Urinary bladder (tissue), 4 donors: ENCODE measurements around the gene KCP. TPM values are rescaled to one million over a fixed set of nuclear protein-coding genes. Genes with fewer than 3 reads are reported as not detected.
"Not testable (repeated sequence)": the region's sequence is repeated elsewhere in the genome, so short reads cannot be mapped to it uniquely, and the experiment has no call there.

Experiments used
- DNase-seq: peaks from one replicate; pipeline ENCODE4 v3.0.0-alpha.2; 2015; ENCODE audit errors: extremely low spot score
- H3K27ac ChIP-seq: one replicate; pipeline ENCODE4 v1.5.1; 2013; ENCODE audit warnings: low read depth, mild to moderate bottlenecking, moderate library complexity
- H3K36me3 ChIP-seq: one replicate; pipeline ENCODE4 v1.6.1; 2013; ENCODE audit warnings: mild to moderate bottlenecking, moderate library complexity; ENCODE audit not compliant: insufficient read depth
- H3K4me1 ChIP-seq: one replicate; pipeline ENCODE4 v1.6.1; 2013; ENCODE audit warnings: mild to moderate bottlenecking, moderate library complexity; ENCODE audit not compliant: insufficient read depth
- H3K4me3 ChIP-seq: one replicate; pipeline ENCODE4 v1.5.1; 2013; ENCODE audit warnings: low read depth, low read length
- WGBS: extraction: QIAGEN DNeasy Blood & Tissue Kit; methylation state at CpG from one replicate; pipeline ENCODE4 v1.1.7; 2013; 5-methylcytosine and 5-hydroxymethylcytosine counted together
- polyA plus RNA-seq: library from polyadenylated mRNA; stranded (reverse); fragments of 200-250 nt; gene quantifications from one replicate; pipeline ENCODE4 v1.2.3, GENCODE V29; 2013
- total RNA-seq: library from RNA; depleted of rRNA; stranded (reverse); fragments of >200 nt; gene quantifications from one replicate; pipeline ENCODE4 v1.2.3, GENCODE V29; 2014
- donor health status: healthy with polysubstance abuse.
- donor health status: healthy.

KCP gene
- total and polyA plus RNA-seq, 2 donors, result 0.42 to 1.4 TPM

DNA sequence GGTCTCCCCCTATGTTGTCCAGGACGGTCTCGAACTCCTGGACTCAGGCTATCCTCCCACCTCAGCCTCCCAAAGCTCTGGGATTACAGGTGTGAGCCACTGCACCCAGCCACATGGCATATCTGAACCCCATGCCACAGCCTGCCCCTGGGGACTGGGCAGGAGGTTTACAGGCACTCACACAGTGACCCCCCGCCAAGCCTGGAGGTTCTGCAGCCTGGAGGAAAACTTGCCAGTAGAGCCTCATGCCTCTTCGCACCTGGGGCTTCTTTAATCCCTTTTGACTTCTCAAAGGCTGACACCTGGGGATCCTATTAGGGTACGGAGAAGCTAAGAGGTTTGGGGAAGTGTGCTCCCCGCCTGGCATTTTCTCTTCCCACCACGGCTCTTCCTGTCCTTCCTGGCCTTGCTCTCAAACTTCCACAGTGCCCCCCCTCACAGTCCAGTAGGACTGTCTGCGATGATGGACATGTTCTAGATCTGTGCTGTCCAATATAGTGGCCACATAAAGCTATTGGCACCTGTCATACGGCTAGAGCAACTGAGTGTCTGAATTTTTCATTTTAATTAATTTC, 11.4 kb upstream of the KCP start:
- H3K27ac ChIP-seq, result no peak overlapping the region
- no peak for DNase-seq
- 80% methylated on average over 9 of the region's 9 CpGs for WGBS
- no peaks in the 10 kb centered on the region for H3K4me1 ChIP-seq
- no peaks in the 10 kb centered on the region for H3K36me3 ChIP-seq
- H3K4me3 ChIP-seq, result no peak overlapping the region

DNA sequence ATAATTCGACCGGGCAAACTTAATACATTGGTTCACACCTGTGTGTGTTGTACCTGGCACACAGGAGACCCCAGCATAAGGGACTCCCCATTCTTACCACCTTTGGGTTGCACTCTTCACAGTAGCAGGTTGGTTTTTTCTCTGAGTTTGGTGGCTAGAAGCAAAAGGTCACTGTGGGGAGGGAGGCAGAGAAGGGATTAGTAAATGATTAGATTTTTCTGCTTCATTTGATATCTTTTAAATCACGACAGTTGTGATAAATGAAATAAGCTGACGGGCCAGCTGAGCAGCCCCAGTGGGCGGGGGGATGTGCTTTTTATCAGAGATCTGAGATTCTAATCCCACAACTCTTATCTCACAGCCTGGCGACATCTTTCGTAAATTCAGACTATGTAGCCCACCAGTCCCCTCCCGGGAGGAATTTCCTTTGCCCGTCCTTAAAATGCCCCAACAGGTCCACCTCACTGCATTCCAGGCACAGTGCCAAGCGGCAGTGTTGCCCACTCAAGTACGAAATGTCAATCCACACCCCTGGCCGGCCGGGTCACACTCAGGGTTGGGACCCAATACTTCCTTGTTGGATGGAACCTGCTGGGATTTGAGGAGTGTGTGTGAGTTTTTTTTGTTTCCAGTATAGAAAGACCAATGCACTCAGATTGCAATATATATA, 10.5 kb upstream of the KCP start:
- Histone ChIP-seq H3K4me3 (no peak overlapping the region), H3K36me3 (no peaks in the 10 kb centered on the region), H3K4me1 (no peaks in the 10 kb centered on the region), H3K27ac (no peak overlapping the region)
- 40% methylated on average over 13 of the region's 13 CpGs for WGBS
- DNase-seq, result no peak

DNA sequence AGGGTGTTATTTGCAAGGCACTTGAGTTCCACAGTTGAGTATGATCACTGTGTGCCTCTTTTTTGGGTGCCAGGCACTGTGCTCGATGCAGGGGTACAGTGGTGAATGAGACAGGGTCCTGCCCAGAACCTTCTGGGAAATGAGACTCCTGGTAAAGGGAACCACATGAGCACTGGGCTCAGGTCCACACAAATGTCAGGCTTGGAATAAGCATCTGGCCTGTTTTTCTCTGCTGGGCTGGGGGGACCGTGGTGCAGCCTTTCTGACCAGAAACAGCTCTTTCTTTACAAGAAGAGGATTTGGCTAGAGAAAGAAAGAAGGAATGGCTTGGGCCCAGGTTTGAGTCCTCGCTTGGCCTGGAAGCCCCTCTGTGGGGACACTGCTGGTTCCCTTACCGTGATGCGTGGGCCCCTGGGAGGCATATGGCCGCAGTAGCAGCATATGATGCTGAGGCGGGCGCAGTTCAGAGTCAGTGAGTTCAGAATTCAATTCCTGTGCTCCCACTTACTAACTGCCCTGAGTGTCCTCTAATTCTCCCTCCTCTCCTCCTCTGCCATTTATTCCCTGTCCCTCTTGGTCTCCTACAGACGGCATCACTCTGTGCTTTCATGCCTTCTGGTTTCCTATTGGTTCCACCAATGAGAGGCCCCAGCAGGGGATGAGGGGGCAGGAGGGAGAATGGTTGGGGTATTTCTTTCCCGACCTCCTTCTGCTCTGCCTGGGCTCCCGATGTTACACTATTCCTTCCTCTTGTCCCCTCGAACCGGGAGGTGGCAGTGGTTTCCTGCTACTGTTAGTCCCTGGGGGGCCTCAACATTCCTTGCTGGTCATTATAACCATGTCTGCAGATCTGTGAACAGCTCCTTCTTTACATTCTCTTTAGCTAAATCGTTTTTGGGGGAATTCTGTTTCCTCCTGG, 9.6 kb upstream of the KCP start:
- no peaks in the 10 kb centered on the region for H3K4me1 ChIP-seq
- no peak overlapping the region for H3K4me3 ChIP-seq
- DNase-seq, result no peak
- no peaks in the 10 kb centered on the region for H3K36me3 ChIP-seq
- WGBS, result 46% methylated on average over 14 of the region's 14 CpGs
- no peak overlapping the region for H3K27ac ChIP-seq

DNA sequence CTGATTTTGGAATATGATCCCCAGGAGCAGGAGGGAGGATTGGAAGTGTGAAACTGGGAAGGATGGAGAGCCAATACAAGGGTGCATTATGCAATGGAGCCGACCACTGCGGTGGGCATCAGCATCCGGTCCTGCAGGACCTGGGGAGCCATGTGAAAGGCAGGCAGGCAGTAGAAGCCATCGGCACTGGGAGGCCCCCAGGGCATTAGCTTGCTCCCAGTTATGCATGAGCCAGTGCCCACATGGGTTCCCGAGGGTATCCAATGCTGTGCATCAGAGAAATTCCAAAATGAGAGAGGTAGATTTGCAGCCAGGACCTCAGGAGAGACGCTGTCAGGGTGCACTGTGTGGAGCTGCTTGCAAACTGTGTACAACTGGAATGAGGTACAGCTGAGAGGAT, 8.7 kb upstream of the KCP start:
- WGBS, result 81% methylated on average over 6 of the region's 6 CpGs
- H3K4me3 ChIP-seq, result no peak overlapping the region
- no peaks in the 10 kb centered on the region for H3K36me3 ChIP-seq
- H3K27ac ChIP-seq, result no peak overlapping the region
- H3K4me1 ChIP-seq, result no peaks in the 10 kb centered on the region
- DNase-seq, result no peak

DNA sequence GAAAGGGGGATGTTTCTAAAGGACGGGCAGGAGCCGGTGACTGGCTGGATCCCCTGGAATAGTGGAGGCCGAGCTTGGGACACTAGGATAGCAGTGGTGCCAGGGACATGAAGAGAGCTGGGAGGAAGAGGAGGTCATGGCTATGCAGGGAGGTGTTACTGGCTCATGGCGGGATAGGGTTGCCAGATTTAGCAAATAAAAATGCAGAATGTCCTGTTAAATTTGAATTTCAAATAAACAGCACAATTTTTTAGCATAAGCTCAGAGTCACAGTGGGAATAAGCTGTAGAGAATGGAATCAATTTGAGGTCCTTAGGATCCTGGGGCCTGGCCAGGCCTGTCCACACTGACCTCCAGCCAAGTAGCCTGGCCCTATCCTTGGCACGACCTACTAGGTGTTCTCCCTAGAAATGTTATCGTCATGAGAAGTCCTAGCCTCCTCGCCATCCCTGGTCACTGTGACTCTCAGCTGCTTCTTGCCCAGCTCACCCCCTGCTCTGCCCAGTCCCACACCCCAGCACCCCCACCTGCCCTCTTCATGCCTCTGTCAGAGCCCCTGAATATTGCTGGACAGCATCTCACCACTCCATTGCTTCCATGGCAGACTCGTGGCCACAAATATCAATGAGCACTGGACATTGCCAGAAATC, 7.6 kb upstream of the KCP start:
- no peaks in the 10 kb centered on the region for H3K36me3 ChIP-seq
- no peak for DNase-seq
- H3K4me3 ChIP-seq, result no peak overlapping the region
- H3K27ac ChIP-seq, result no peak overlapping the region
- H3K4me1 ChIP-seq, result no peaks in the 10 kb centered on the region
- 77% methylated on average over 8 of the region's 8 CpGs for WGBS

DNA sequence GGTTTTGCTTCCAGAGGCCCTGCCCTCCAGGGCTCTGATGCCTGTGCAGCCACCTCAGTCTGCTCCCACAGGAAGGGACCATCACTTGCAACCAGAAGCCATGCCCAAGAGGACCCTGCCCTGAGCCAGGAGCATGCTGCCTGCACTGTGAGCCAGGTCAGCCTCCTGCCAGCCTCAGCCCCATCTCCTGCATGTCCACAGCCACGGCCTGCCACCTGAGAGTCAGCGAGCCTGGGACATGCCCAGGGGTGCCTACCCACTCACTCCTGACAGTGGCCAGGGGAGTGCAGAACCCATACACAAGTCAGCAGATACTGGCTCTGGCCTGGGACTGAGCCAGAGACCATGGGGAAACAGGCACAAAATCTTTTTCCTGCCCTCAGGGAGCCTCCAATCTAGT, 6.6 kb upstream of the KCP start:
- no peaks in the 10 kb centered on the region for H3K36me3 ChIP-seq
- no peak overlapping the region for H3K4me3 ChIP-seq
- 90% methylated on average over 2 of the region's 2 CpGs for WGBS
- no peaks in the 10 kb centered on the region for H3K4me1 ChIP-seq
- no peak overlapping the region for H3K27ac ChIP-seq
- DNase-seq, result no peak

DNA sequence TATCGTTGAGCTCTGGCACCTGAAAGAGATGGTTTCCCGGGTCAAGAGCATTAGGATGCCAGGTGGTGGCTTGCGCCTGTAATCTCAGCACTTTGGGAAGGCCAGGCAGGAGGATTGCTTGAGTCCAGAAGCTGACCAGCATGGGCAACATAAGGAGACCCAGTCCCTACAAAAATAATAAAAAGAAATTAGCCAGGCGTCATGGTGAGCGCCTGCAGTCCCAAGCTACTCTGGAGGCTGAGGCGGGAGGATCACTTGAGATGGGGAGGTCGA, 6.1 kb upstream of the KCP start:
- DNase-seq, result no peak
- Histone ChIP-seq H3K36me3 (no peaks in the 10 kb centered on the region), H3K4me1 (no peaks in the 10 kb centered on the region), H3K27ac (no peak overlapping the region), H3K4me3 (no peak overlapping the region)
- WGBS, result 91% methylated on average over 7 of the region's 7 CpGs

DNA sequence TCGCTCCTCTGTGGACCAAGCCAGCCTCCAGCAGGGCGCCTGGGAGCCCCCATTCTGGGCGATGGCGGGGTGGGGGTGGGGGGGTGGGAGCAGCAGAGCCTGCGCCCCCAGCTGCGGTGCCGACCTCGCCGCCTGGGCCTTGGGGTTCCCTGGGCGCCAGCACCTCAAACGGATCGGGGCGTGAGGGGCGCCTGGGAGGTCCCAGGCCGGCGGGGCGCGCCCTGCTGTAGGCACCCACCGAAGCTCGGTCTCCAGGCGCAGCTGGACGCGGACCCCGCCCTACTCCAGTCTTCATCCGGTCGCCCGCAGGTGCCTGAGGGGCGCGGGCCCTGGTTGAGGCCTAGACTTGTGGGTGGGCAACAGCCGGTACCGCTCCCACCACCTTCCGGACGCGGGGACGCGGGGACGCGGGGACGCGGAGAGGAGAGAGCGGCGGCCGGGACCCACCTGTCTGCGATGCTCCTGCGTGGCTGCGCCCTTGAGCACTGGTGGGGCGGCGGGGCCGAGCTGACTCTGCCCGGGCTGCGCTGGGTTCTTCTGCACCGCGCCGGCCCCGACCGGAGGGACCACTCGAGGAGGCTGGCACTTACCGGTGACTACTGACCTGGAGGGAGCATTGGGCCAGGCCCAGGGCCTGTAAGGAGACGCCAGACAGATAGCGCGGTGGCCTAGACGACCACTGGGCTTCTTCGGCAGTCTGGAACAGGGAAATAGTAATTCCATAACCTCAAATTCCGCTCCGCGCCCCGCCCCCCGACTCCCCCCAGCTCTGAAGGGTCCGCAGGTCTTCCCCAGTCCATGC, 5.5 kb upstream of the KCP start:
- Histone ChIP-seq H3K27ac (no peak overlapping the region), H3K4me1 (no peaks in the 10 kb centered on the region), H3K4me3 (peak overlapping the region; percentile 10), H3K36me3 (no peaks in the 10 kb centered on the region)
- no peak for DNase-seq
- WGBS, result 22% methylated on average over 69 of the region's 69 CpGs

DNA sequence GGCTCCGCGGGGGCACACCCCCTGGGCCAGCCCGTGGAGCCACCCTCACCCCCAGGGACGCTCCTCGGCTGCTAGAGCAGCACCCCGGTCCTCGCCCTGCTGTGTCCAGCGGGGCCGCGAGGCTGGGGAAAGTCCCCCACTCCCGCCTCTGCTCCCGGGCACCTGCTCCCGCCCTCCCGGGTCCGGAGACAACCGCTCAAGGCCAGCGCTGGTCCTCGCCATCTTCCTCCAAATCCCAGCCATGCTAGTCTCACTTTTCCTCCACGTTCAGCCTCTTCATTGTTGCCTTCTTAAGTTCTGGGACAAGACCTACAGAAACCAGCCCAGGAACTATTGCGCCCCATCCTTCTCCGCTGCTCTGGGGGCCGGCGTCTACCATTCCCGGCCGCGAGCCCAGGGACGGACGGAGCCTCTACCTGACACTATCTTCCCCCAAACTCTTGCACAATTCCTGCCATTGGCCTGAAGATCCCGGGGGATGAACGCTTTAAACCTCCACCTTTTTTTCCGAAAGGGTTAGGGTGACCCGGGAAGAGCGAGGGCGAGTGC, 4.8 kb upstream of the KCP start:
- no peaks in the 10 kb centered on the region for H3K4me1 ChIP-seq
- peak overlapping the region; percentile 10 for H3K4me3 ChIP-seq
- H3K36me3 ChIP-seq, result no peaks in the 10 kb centered on the region
- DNase-seq, result no peak
- no peak overlapping the region for H3K27ac ChIP-seq
- 2% methylated on average over 34 of the region's 34 CpGs for WGBS

DNA sequence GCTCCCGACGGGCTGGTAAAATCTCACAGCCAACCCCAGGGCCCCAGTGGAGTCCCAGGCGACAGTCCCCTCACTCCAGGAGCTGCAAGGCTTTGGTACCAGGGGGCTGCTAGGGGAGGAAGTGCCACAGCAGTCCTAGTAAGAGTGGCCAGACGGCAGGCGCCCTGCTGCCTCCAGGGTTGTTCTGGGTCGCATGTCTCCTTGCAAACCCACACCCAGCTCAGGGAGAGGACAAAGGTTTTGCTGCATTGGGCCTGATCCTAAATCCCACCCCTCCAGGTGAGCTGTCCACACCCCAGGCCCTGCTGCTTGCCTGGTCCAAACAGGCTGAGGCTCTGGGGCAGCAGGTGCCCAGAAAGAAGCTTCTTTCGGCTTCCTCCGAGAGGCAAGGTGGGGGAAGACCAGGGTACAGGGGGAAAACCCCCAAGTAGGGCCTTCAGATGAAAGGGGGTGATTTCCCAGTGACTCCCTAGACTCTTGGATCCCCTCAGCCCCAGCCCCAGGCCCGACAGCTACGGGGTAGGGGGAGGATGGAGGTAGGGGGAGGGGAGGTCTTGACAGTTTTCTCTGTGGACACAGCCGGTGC, 4.2 kb upstream of the KCP start:
- 36% methylated on average over 11 of the region's 11 CpGs for WGBS
- DNase-seq, result no peak
- Histone ChIP-seq H3K4me1 (no peaks in the 10 kb centered on the region), H3K27ac (no peak overlapping the region), H3K4me3 (no peak overlapping the region), H3K36me3 (no peaks in the 10 kb centered on the region)

DNA sequence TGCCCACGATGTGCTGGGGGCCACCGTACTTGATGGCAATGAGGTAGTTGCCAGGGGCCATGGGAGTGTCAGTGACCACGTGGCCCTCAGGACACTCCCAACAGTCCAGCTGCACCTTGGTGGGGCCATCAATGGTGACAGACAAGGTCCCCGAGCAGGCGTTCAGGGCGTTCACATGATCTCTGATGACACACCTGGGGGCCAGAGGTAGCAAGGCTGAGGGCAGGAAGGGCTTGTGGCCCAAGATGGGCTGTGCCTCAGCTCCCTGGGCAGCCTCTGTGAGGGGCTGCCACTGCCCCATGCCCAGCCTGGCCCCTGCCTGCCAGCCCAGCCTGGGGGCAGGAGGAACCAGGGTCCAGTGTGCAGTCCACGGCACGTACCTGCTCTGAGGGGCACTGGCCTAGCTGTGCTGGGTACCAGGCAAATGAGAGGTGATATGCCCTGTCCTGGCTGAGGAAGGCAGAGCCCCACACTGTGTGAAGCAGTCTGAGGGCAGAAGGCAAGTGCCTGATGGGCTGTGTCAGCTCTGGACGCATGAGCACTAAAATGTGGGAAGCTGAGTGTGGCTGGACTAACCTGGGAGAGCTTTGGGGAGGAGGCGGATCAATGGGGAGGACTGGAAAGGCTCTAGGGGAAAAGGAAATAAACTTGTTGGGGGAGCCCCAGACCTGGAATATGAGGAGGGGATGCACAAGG, 3.5 kb upstream of the KCP start:
- 92% methylated on average over 10 of the region's 10 CpGs for WGBS
- Histone ChIP-seq H3K4me1 (no peaks in the 10 kb centered on the region), H3K36me3 (no peaks in the 10 kb centered on the region), H3K4me3 (no peak overlapping the region), H3K27ac (no peak overlapping the region)
- no peak for DNase-seq

DNA sequence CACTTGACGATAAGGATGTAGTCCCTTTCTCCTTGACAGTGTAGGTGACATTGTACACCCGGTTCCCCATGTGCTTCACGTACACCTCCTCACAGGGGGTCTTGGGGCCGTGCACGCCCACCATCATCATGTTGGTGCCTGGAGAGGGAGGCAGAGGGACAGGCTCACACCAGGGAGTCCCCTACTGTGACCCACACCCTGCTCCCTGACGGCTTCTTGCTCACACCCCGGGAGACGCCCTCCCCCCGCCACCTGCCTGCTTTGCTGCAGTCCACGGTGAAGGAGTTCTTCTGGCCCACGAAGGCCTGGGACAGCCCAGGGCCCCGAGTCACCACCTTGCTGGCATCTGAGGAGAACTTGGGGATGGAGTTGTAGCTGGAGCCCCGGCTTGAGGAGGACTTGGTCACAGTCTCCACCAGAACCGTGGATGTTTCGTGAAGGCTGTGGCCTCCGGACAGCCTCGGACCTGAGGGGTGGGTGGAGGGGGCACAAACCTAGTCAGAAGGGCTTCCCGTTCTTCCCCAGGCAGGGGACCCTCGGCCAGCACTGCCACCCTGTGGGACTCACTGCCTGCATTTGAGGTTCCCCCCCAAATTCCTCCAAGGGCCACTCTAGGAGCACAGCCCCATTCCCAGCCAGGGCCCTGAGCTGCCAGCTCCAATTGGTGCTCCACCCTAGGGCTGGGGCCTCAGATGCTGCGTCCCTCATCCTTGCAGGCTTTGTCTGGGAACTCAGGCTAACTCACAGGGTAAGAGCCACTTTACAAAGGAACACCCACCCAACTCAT, 2.4 kb upstream of the KCP start:
- not testable (repeated sequence) for DNase-seq, H3K4me1 ChIP-seq, H3K36me3 ChIP-seq, H3K27ac ChIP-seq, H3K4me3 ChIP-seq
- WGBS, result 93% methylated on average over 14 of the region's 20 CpGs
